Endothelial cell of umbilical vein (primary cell): ENCODE data around the gene NTS. TPM values are rescaled to one million over a fixed set of nuclear protein-coding genes. Genes with fewer than 3 reads are reported as not detected.

Experiments
- BruUV-seq: library from RNA; stranded (reverse); fragments of 400-500 nt; replicated peaks from 2 replicates; lab custom pipeline; 2021; lab: Mats Ljungman, UMichigan
- CTCF ChIA-PET: fragments of 300-600, 350-600 bp; sonication (Branson Sonifier 250); formaldehyde crosslinking; loops from one replicate; lab custom pipeline; 2021; ENCODE audit warnings: antibody characterized with exemption, inconsistent platforms; lab: Charles Lee
- POLR2A ChIA-PET: fragments of 300-600, 350-600 bp; sonication (Branson Sonifier 250); formaldehyde crosslinking; loops from one replicate; lab custom pipeline; 2021; ENCODE audit warnings: antibody characterized with exemption, inconsistent platforms; lab: Charles Lee
- DNase-seq: peaks from one replicate; pipeline ENCODE4 v3.0.0-alpha.2; 2011; ENCODE audit warnings: low read depth, low spot score
- FAIRE-seq: peaks from 2 replicates; lab custom pipeline; 2011; peaks lifted over from hg19 to GRCh38; lab: Jason Lieb, UNC
- H2AFZ ChIP-seq: 2 replicates; pipeline ENCODE4 v1.6.0; 2012; ENCODE audit warnings: low read depth, low read length, control low read depth, inconsistent platforms
- H3K27ac ChIP-seq: 2 replicates; pipeline ENCODE4 v1.5.1; 2011; ENCODE audit warnings: low read depth, mild to moderate bottlenecking, control low read depth, low read length, moderate library complexity; ENCODE audit not compliant: insufficient read depth
- H3K27me3 ChIP-seq, 2 experiments: 2 replicates each; pipeline versions ENCODE4 v1.6.0 to v1.6.1; 2011; ENCODE audit warnings: low read length in 2 of 2, mixed read lengths in 1 of 2; ENCODE audit not compliant: control insufficient read depth in 2 of 2, insufficient read depth in 2 of 2
- H3K36me3 ChIP-seq, 2 experiments: 2 replicates in 1 of 2; 3 replicates in 1 of 2; pipeline ENCODE4 v1.5.1; 2011; ENCODE audit warnings: low read length in 2 of 2, mild to moderate bottlenecking in 1 of 2, moderate library complexity in 1 of 2; ENCODE audit not compliant: control insufficient read depth in 2 of 2, insufficient read depth in 2 of 2; ENCODE audit errors: extremely low read depth in 1 of 2
- H3K4me1 ChIP-seq: 3 replicates; pipeline ENCODE4 v1.5.1; 2011; ENCODE audit warnings: mild to moderate bottlenecking, low read length; ENCODE audit not compliant: control insufficient read depth, insufficient read depth; ENCODE audit errors: extremely low read depth
- H3K4me2 ChIP-seq: 2 replicates; pipeline ENCODE4 v1.6.1; 2011; ENCODE audit warnings: low read length, control low read depth, mixed read lengths; ENCODE audit not compliant: insufficient read depth
- H3K4me3 ChIP-seq, 3 experiments: fragments of 200-600 bp in 1 of 3; sonication (generic), shearing (Covaris generic) in 1 of 3; replicated peaks in 1 of 3; 2 replicates each; pipeline ENCODE4 v1.5.1; 2011 to 2016; ENCODE audit warnings: control low read depth in 3 of 3, low read length in 3 of 3, mild to moderate bottlenecking in 2 of 3, inconsistent platforms in 1 of 3, low read depth in 1 of 3, moderate library complexity in 1 of 3; ENCODE audit not compliant: insufficient read depth in 1 of 3
- H3K79me2 ChIP-seq: 2 replicates; pipeline ENCODE4 v1.6.0; 2012; ENCODE audit warnings: low read length, inconsistent platforms; ENCODE audit not compliant: control insufficient read depth, insufficient read depth
- H3K9ac ChIP-seq: replicated peaks from 2 replicates; pipeline ENCODE3; 2011; ENCODE audit warnings: low read length, control low read depth; ENCODE audit not compliant: insufficient read depth; ENCODE audit errors: extremely low read depth
- H3K9me1 ChIP-seq: replicated peaks from 3 replicates; pipeline ENCODE4 v1.6.0; 2011; ENCODE audit warnings: mild to moderate bottlenecking, low read length; ENCODE audit not compliant: control insufficient read depth, insufficient read depth; ENCODE audit errors: extremely low read depth
- H3K9me3 ChIP-seq: replicated peaks from 2 replicates; pipeline ENCODE4 v1.5.1; 2012; ENCODE audit warnings: low read length, inconsistent platforms; ENCODE audit not compliant: control insufficient read depth, insufficient read depth
- H4K20me1 ChIP-seq: replicated peaks from 2 replicates; pipeline ENCODE3; 2011; ENCODE audit warnings: mild to moderate bottlenecking, low read length; ENCODE audit not compliant: control insufficient read depth, insufficient read depth; ENCODE audit errors: extremely low read depth
- CTCF ChIP-seq, 2 donors: IDR thresholded peaks; 1 replicate in 1 of 2; 2 replicates in 1 of 2; pipeline ENCODE4 v1.5.1; 2011; ENCODE audit warnings: low read length in 2 of 2, mild to moderate bottlenecking in 2 of 2, moderate library complexity in 2 of 2, control low read depth in 1 of 2, inconsistent platforms in 1 of 2, low read depth in 1 of 2; ENCODE audit not compliant: insufficient read depth in 1 of 2; ENCODE audit errors: extremely low read depth in 1 of 2
- EZH2 ChIP-seq: IDR thresholded peaks from 2 replicates; pipeline ENCODE4 v1.6.1; 2012; ENCODE audit warnings: borderline replicate concordance, low read depth, mild to moderate bottlenecking, moderate library complexity, low read length, inconsistent platforms; ENCODE audit not compliant: severe bottlenecking
- FOS ChIP-seq: IDR thresholded peaks from 2 replicates; pipeline ENCODE4 v1.6.1; 2011; ENCODE audit warnings: mild to moderate bottlenecking, low read length, moderate library complexity, borderline replicate concordance; ENCODE audit not compliant: insufficient read depth
- GATA2 ChIP-seq: IDR thresholded peaks from 2 replicates; pipeline ENCODE4 v1.7.0; 2011; ENCODE audit warnings: low read depth, mild to moderate bottlenecking, moderate library complexity, mixed read lengths, low read length; ENCODE audit not compliant: insufficient read length, insufficient read depth
- JUN ChIP-seq: IDR thresholded peaks from 2 replicates; pipeline ENCODE4 v1.6.1; 2011; ENCODE audit warnings: borderline replicate concordance, low read depth; ENCODE audit not compliant: insufficient read length, insufficient read depth
- MAX ChIP-seq: IDR thresholded peaks from 2 replicates; pipeline ENCODE4 v1.6.1; 2011; ENCODE audit not compliant: insufficient read depth, insufficient read length
- MYC ChIP-seq: IDR thresholded peaks from one replicate; pipeline ENCODE4 v1.6.1; 2011; ENCODE audit warnings: mild to moderate bottlenecking, low read depth, low read length
- POLR2A ChIP-seq: IDR thresholded peaks from 2 replicates; pipeline ENCODE4 v1.6.1; 2012; ENCODE audit warnings: low read depth, mild to moderate bottlenecking, control low read depth, low read length
- POLR2AphosphoS5 ChIP-seq: IDR thresholded peaks from 2 replicates; pipeline ENCODE4 v1.6.1; 2012; ENCODE audit warnings: low read depth, mild to moderate bottlenecking, control low read depth, low read length, moderate library complexity; ENCODE audit not compliant: insufficient read depth
- dilution Hi-C: fragments of 300-500 bp; cut with MboI; formaldehyde crosslinking; loops from one replicate; pipeline ENCODE4 v1.15.0; 2019; ENCODE audit warnings: low sequenced_read_pairs; ENCODE audit not compliant: extremely low pct_ligation_motif_present
- intact Hi-C: fragments of 100-400 bp; cut with micrococcal nuclease; formaldehyde crosslinking; loops from one replicate; pipeline ENCODE4 v1.10.0; 2022
- polyA plus RNA-seq, 4 experiments: library from polyadenylated mRNA; depleted of rRNA in 3 of 4; stranded (reverse) in 3 of 4; unstranded in 1 of 4; fragments of >200 nt; gene quantifications; 2 replicates each; pipeline versions ENCODE4 v1.2.1 to v1.2.3, GENCODE V29; 2011 to 2012; ENCODE audit warnings: missing spikeins in 1 of 4
- total RNA-seq: library from RNA; stranded (reverse); gene quantifications from 2 replicates; pipeline ENCODE4 v1.2.3, GENCODE V29; 2021

The NTS gene
- total and polyA plus RNA-seq, 2 donors (not counting 3 experiments of a cell fraction or from before 2014, with no cell fraction given) = not detected

- H3K9me1 ChIP-seq = no peaks in the 10 kb centered on the region
- dilution Hi-C loops = no loop called here
- no peak for FAIRE-seq
- no peaks in the 10 kb centered on the region for H3K27me3 ChIP-seq
- H3K27ac ChIP-seq = no peak overlapping the region
- ChIA-PET POLR2A (no interaction called here), CTCF (no interaction called here)
- TF ChIP-seq EZH2 (no peak), MYC (no peak), POLR2A (no peak), POLR2AphosphoS5 (no peak), JUN (no peak), CTCF (IDR thresholded peaks at IDR 0.05; ENCODE audit: extremely low read depth in 1 of 2, insufficient read depth in 1 of 2, low read depth in 1 of 2, low read length in 2 of 2) (no peak), GATA2 (no peak), FOS (no peak), MAX (no peak)
- no peak overlapping the region for H3K4me3 ChIP-seq
- H3K36me3 ChIP-seq = no peaks in the 10 kb centered on the region
- no peaks in the 10 kb centered on the region for H3K9me3 ChIP-seq
- intact Hi-C loops = no loop called here
- BruUV-seq = no TSS peak
- peaks cover 7% of the 10 kb centered on the region for H3K4me1 ChIP-seq
- H3K9ac ChIP-seq = no peak overlapping the region
- DNase-seq = no peak
- H2AFZ ChIP-seq = no peak overlapping the region
- H3K79me2 ChIP-seq = no peaks in the 10 kb centered on the region
- no peaks in the 10 kb centered on the region for H4K20me1 ChIP-seq
- no peak overlapping the region for H3K4me2 ChIP-seq
Measured at GRCh38 chr12:85828576-85828975, 45.5 kb upstream of the NTS start.
